HT1080 (cell line): Measurements from ENCODE around the gene CTPS1. TPM values are rescaled to one million over a fixed set of nuclear protein-coding genes. Genes with fewer than 3 reads are reported as not detected.

Experiments used
- DNase-seq: peaks from one replicate; pipeline ENCODE4 v3.0.0-alpha.2; 2015; ENCODE audit warnings: low read depth
- polyA plus RNA-seq, 2 experiments: library from polyadenylated mRNA; depleted of rRNA; stranded (reverse); fragments of >200 nt; gene quantifications; 2 replicates each; pipeline ENCODE4 v1.2.3, GENCODE V29; 2015
- total RNA-seq: library from RNA; depleted of rRNA; stranded (reverse); fragments of >200 nt; shearing (Covaris generic); gene quantifications from 2 replicates; pipeline ENCODE4 v1.2.3, GENCODE V29; 2014; rRNA removed

The CTPS1 gene
- 61.8 and 71.4 TPM in 2 replicates for total RNA-seq
- 73.2 and 76.1 TPM in 2 replicates for polyA plus RNA-seq (2015; cell fraction: cytosol; rRNA removed)
- 148 and 158 TPM in 2 replicates for polyA plus RNA-seq (2015; cell fraction: nucleus; rRNA removed)

GRCh38 chr1:40979241-40980067, at the start of gene CTPS1:
Gene CTPS1 (plus strand): TSS chr1:40979696. CDS start chr1:40983291, 3,595 bp downstream.
- peak; percentile 88 for DNase-seq

- no peak for DNase-seq
Observed at GRCh38 chr1:40930174-40930964, 49.1 kb upstream of the CTPS1 start.

GRCh38 chr1:40931601-40932000, 47.9 kb upstream of the CTPS1 start:
- no peak for DNase-seq

GRCh38 chr1:40932006-40932405, 47.5 kb upstream of the CTPS1 start:
- DNase-seq, result peak; percentile 72

- DNase-seq, result no peak
Observed at GRCh38 chr1:40936931-40937339, 42.6 kb upstream of the CTPS1 start.

- DNase-seq, result no peak
Observed at GRCh38 chr1:40938393-40938792, 41.1 kb upstream of the CTPS1 start.

GRCh38 chr1:40939320-40940059, 40.0 kb upstream of the CTPS1 start:
- DNase-seq, result no peak

- DNase-seq, result no peak
Observed at GRCh38 chr1:40944326-40944725, 35.2 kb upstream of the CTPS1 start.

- DNase-seq, result no peak
Observed at GRCh38 chr1:40944841-40945430, 34.6 kb upstream of the CTPS1 start.

GRCh38 chr1:40945491-40945973, 34.0 kb upstream of the CTPS1 start:
- no peak for DNase-seq

GRCh38 chr1:40948741-40949443, 30.6 kb upstream of the CTPS1 start:
- peak; percentile 85 for DNase-seq

GRCh38 chr1:40949563-40949962, 29.9 kb upstream of the CTPS1 start:
- DNase-seq, result no peak

GRCh38 chr1:40951943-40952743, 27.4 kb upstream of the CTPS1 start:
- peak; percentile 67 for DNase-seq

GRCh38 chr1:40952744-40953315, 26.7 kb upstream of the CTPS1 start:
- no peak for DNase-seq

- no peak for DNase-seq
Observed at GRCh38 chr1:40954626-40955025, 24.9 kb upstream of the CTPS1 start.

GRCh38 chr1:40955266-40955665, 24.2 kb upstream of the CTPS1 start:
- no peak for DNase-seq

- no peak for DNase-seq
Observed at GRCh38 chr1:40956407-40956806, 23.1 kb upstream of the CTPS1 start.

- no peak for DNase-seq
Observed at GRCh38 chr1:40958210-40958609, 21.3 kb upstream of the CTPS1 start.

- DNase-seq, result no peak
Observed at GRCh38 chr1:40965531-40965930, 14.0 kb upstream of the CTPS1 start.
